ENCODE measurements around the gene CUL7.

DNA sequence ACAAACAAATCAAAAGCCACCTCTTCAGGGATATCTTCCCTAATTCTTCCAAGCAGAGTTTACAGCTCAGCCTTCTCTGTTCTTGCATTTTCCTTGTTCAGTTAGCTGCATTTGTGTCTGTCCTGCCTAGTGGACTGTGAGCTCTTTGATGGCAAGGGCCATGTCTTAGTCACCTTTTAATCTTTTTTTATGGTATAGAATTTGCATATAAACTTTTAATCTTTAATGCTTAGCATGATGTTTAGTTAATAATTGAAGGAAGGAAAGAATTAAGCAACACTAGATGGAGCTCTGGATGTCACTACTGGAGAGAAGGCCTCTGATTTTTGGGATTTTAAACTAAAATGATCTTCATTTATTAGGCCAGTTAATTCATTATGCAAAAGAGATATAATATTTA, 57.1 kb downstream of the CUL7 start:
- no peak for TF ChIP-seq EZH2 (IDR thresholded peaks at IDR 0.05; ENCODE audit: borderline replicate concordance, insufficient read depth, low read length, poor library complexity, severe bottlenecking)
- TF ChIP-seq, protein P1, sequence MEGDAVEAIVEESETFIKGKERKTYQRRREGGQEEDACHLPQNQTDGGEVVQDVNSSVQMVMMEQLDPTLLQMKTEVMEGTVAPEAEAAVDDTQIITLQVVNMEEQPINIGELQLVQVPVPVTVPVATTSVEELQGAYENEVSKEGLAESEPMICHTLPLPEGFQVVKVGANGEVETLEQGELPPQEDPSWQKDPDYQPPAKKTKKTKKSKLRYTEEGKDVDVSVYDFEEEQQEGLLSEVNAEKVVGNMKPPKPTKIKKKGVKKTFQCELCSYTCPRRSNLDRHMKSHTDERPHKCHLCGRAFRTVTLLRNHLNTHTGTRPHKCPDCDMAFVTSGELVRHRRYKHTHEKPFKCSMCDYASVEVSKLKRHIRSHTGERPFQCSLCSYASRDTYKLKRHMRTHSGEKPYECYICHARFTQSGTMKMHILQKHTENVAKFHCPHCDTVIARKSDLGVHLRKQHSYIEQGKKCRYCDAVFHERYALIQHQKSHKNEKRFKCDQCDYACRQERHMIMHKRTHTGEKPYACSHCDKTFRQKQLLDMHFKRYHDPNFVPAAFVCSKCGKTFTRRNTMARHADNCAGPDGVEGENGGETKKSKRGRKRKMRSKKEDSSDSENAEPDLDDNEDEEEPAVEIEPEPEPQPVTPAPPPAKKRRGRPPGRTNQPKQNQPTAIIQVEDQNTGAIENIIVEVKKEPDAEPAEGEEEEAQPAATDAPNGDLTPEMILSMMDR (IDR thresholded peaks at IDR 0.05; ENCODE audit: poor library complexity, severe bottlenecking), result no peak
- no peak for TF ChIP-seq RAD21 (conservative IDR thresholded peaks at IDR 0.05)
- no peak for TF ChIP-seq POLR2AphosphoS5 (IDR thresholded peaks at IDR 0.05)
- no peak for TF ChIP-seq SMC3 (conservative IDR thresholded peaks at IDR 0.05; ENCODE audit: poor library complexity)
- no peak for TF ChIP-seq EP300 (conservative IDR thresholded peaks at IDR 0.05; ENCODE audit: poor library complexity, severe bottlenecking)
- TF ChIP-seq, protein P2, sequence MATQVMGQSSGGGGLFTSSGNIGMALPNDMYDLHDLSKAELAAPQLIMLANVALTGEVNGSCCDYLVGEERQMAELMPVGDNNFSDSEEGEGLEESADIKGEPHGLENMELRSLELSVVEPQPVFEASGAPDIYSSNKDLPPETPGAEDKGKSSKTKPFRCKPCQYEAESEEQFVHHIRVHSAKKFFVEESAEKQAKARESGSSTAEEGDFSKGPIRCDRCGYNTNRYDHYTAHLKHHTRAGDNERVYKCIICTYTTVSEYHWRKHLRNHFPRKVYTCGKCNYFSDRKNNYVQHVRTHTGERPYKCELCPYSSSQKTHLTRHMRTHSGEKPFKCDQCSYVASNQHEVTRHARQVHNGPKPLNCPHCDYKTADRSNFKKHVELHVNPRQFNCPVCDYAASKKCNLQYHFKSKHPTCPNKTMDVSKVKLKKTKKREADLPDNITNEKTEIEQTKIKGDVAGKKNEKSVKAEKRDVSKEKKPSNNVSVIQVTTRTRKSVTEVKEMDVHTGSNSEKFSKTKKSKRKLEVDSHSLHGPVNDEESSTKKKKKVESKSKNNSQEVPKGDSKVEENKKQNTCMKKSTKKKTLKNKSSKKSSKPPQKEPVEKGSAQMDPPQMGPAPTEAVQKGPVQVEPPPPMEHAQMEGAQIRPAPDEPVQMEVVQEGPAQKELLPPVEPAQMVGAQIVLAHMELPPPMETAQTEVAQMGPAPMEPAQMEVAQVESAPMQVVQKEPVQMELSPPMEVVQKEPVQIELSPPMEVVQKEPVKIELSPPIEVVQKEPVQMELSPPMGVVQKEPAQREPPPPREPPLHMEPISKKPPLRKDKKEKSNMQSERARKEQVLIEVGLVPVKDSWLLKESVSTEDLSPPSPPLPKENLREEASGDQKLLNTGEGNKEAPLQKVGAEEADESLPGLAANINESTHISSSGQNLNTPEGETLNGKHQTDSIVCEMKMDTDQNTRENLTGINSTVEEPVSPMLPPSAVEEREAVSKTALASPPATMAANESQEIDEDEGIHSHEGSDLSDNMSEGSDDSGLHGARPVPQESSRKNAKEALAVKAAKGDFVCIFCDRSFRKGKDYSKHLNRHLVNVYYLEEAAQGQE (IDR thresholded peaks at IDR 0.05; ENCODE audit: borderline replicate concordance), result no peak
- TF ChIP-seq TAF1 (IDR thresholded peaks at IDR 0.05; ENCODE audit: low read depth), result no peak
- TF ChIP-seq MXI1 (conservative IDR thresholded peaks at IDR 0.05; ENCODE audit: poor library complexity, severe bottlenecking), result no peak

Data from neural cell (in vitro differentiated cells).